ENCODE results near the gene PIP5K1B. TPM values are rescaled to one million over a fixed set of nuclear protein-coding genes. Genes with fewer than 3 reads are reported as not detected.

The PIP5K1B gene
- total RNA-seq, 2 donors from 2014 or later = 3.9 to 7.1 TPM

- Histone ChIP-seq H3K27me3 (replicated peaks; ENCODE audit: insufficient read depth) (no peaks in the 10 kb centered on the region), H3K27ac (peak overlapping the region in 1 of 2 donors; percentile 40), H3K36me3 (no peaks in the 10 kb centered on the region), H3K4me1 (ENCODE audit: control insufficient read depth in 1 of 2, low read depth in 2 of 2) (peaks cover 18 to 49% of the 10 kb centered on the region in 2 donors), H3K9me3 (no peaks in the 10 kb centered on the region), H3K4me3 (no peak overlapping the region)
- TF ChIP-seq CTCF (IDR thresholded peaks at IDR 0.05) = no peak
- ATAC-seq (ENCODE audit: insufficient number of reproducible peaks, low FRiP score, low read depth) = no peak
- DNase-seq (ENCODE audit: low spot score) = no peak
These were observed 97.5 kb downstream of the PIP5K1B start for GRCh38 chr9:68802525-68803015.

GRCh38 chr9:68804911-68805889 is 100.2 kb downstream of the PIP5K1B start:
- Histone ChIP-seq H3K4me1 (ENCODE audit: control insufficient read depth in 1 of 2, low read depth in 2 of 2) (peaks cover 18 to 72% of the 10 kb centered on the region in 2 donors), H3K36me3 (no peaks in the 10 kb centered on the region), H3K27me3 (replicated peaks; ENCODE audit: insufficient read depth) (no peaks in the 10 kb centered on the region), H3K9me3 (no peaks in the 10 kb centered on the region), H3K27ac (peak overlapping the region; percentile 39 to 55), H3K4me3 (no peak overlapping the region)
- ATAC-seq (ENCODE audit: insufficient number of reproducible peaks, low FRiP score, low read depth) = no peak
- DNase-seq (ENCODE audit: low spot score) = no peak
- no peak for TF ChIP-seq CTCF (IDR thresholded peaks at IDR 0.05)

GRCh38 chr9:68805890-68806517 is 101.0 kb downstream of the PIP5K1B start:
- Histone ChIP-seq H3K4me1 (ENCODE audit: control insufficient read depth in 1 of 2, low read depth in 2 of 2) (peaks cover 18 to 72% of the 10 kb centered on the region in 2 donors), H3K36me3 (no peaks in the 10 kb centered on the region), H3K27me3 (replicated peaks; ENCODE audit: insufficient read depth) (no peaks in the 10 kb centered on the region), H3K27ac (peak overlapping the region; percentile 39 to 55), H3K4me3 (no peak overlapping the region), H3K9me3 (no peaks in the 10 kb centered on the region)
- DNase-seq (ENCODE audit: low spot score) = no peak
- ATAC-seq (ENCODE audit: insufficient number of reproducible peaks, low FRiP score, low read depth) = no peak
- no peak for TF ChIP-seq CTCF (IDR thresholded peaks at IDR 0.05)

- no peaks in the 10 kb centered on the region for H3K36me3 ChIP-seq
- no peak for ATAC-seq (ENCODE audit: insufficient number of reproducible peaks, low FRiP score, low read depth)
- H3K9me3 ChIP-seq = no peaks in the 10 kb centered on the region
- TF ChIP-seq CTCF (IDR thresholded peaks at IDR 0.05) = no peak
- no peak for DNase-seq (ENCODE audit: low spot score)
- peaks cover 18 to 74% of the 10 kb centered on the region in 2 donors for H3K4me1 ChIP-seq (ENCODE audit: control insufficient read depth in 1 of 2, low read depth in 2 of 2)
- H3K4me3 ChIP-seq = peak overlapping the region; percentile 12
- H3K27me3 ChIP-seq (replicated peaks; ENCODE audit: insufficient read depth) = no peaks in the 10 kb centered on the region
- H3K27ac ChIP-seq = peak overlapping the region; percentile 35 to 46
These were observed 103.4 kb downstream of the PIP5K1B start for GRCh38 chr9:68808338-68808890.
